LNCaP clone FGC (cell line): ENCODE measurements around the gene NCOA4.

Source experiments
- DNase-seq: peaks from one replicate; pipeline ENCODE4 v3.0.0-alpha.2; 2011; ENCODE audit warnings: low read depth
- H3K4me3 ChIP-seq: 2 replicates; pipeline ENCODE4 v1.5.1; 2011; ENCODE audit warnings: mild to moderate bottlenecking, low read depth, low read length, control low read depth
- TF ChIP-seq, protein P1 (sequence below): IDR thresholded peaks from 2 replicates; pipeline ENCODE4 v1.5.1; 2012; ENCODE audit warnings: mild to moderate bottlenecking; ENCODE audit not compliant: control insufficient read depth, insufficient read depth; ENCODE audit errors: extremely low read depth

The NCOA4 gene

GRCh38 chr10:46030091-46030937, at the start of gene NCOA4:
Gene NCOA4 (minus strand): TSS chr10:46030623. CDS start chr10:46016680, 13,943 bp downstream.
- peak; percentile 96 for DNase-seq
- peak within 1 kb of the TSS; percentile 82 for H3K4me3 ChIP-seq
- TF ChIP-seq, protein P1, sequence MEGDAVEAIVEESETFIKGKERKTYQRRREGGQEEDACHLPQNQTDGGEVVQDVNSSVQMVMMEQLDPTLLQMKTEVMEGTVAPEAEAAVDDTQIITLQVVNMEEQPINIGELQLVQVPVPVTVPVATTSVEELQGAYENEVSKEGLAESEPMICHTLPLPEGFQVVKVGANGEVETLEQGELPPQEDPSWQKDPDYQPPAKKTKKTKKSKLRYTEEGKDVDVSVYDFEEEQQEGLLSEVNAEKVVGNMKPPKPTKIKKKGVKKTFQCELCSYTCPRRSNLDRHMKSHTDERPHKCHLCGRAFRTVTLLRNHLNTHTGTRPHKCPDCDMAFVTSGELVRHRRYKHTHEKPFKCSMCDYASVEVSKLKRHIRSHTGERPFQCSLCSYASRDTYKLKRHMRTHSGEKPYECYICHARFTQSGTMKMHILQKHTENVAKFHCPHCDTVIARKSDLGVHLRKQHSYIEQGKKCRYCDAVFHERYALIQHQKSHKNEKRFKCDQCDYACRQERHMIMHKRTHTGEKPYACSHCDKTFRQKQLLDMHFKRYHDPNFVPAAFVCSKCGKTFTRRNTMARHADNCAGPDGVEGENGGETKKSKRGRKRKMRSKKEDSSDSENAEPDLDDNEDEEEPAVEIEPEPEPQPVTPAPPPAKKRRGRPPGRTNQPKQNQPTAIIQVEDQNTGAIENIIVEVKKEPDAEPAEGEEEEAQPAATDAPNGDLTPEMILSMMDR = peak; percentile 71

DNA sequence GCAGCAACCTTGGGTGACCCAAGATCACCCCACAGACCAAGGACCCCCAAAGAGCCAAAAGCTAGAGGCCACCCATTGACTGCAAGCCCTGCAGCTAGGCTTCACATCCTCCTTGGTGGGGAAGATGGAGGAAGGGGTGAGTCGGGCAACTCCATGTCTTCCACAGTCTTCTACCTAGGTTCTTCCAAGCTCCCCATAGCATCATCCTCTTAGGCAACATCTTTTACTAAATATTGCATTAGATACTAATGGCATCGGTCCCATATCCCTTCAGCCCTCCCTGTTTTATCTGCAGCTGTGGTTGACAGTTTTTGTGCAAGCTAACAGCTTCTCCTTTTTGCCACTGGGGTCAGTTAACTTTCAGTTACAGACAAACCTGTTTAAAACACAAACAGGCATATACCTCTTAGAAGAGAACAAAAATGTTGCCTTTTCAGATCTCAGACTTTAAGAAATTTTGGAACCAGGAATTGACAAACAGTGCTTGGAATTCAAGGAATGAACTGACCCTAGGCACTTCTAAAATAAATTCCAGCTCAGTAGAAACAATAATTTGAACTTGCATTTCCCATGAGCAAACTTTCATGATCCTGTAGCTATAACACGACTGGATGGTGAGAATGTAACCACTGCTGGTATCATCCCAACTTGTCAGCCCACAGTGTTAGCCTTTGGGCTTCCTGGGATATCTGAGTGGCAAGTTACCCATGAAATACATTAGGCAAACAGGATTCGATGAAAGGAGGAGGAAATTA, 49.6 kb upstream of the NCOA4 start:
- TF ChIP-seq, protein P1 = no peak
- no peak overlapping the region for H3K4me3 ChIP-seq
- no peak for DNase-seq

DNA sequence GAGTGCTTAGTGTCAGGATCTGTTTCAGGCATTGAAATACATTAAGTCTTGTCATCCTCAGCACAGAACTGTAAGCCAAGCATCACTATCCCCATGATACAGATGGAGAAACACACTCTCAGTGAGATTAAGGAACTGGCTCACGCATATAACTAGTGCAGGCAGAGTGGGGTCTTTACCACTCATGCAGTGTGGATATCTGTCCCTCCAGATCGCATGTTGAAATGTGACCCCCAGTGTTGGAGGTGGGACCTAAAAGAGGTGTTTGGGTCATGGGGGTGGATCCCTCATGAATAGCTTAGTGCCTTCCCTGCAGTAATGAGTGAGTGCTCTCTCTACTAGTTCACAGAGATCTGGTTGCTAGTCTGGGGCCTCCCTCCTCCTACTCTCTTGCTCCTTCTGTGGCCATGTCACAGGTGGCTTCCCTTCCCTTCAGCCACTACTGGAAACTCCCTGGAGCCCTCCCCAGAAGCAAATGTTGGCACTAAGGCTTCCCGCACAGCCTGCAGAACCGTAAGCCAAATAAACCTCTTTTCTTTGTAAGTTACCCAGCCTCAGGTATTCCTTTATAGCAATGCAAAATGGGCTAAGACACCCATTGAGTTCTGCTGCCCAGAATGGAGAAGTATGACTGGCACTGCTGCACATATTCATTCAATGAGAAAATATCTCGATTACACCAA, 47.4 kb upstream of the NCOA4 start:
- TF ChIP-seq, protein P1 = no peak
- H3K4me3 ChIP-seq = no peak overlapping the region
- DNase-seq = no peak

- TF ChIP-seq, protein P1 = no peak
- no peak for DNase-seq
- no peak overlapping the region for H3K4me3 ChIP-seq
Measured at GRCh38 chr10:46077141-46077554, 46.7 kb upstream of the NCOA4 start.

DNA sequence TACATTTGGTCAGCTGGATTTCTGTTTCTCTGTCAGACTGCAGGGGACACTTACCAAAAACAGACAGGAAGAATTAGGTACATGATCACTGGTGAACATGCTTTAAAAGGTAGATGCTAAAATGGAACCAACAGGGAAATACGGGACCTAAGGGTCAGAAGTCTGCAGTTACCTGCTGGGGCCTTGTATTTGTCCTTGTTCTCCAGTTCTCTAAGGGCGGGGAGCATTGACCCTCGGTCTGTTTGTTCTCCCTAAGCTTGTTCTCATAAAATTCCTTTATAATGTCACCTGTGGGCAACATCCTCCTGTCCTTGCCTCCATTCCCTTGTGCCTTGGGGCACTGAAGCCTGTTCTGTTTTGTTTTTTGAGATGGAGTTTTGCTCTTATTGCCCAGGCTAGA, 45.4 kb upstream of the NCOA4 start:
- DNase-seq = peak; percentile 50
- TF ChIP-seq, protein P1 = no peak
- no peak overlapping the region for H3K4me3 ChIP-seq

GRCh38 chr10:46074196-46074946, 43.9 kb upstream of the NCOA4 start:
- DNase-seq = no peak
- H3K4me3 ChIP-seq = no peak overlapping the region
- TF ChIP-seq, protein P1 = no peak
